ENCODE data around the gene ADAM10.

ADAM10 gene

GRCh38 chr15:58571491-58571890 is 178.0 kb downstream of the ADAM10 start:
- FAIRE-seq: no peak

GRCh38 chr15:58569455-58569854 is 180.1 kb downstream of the ADAM10 start:
- FAIRE-seq: no peak

GRCh38 chr15:58568157-58568571 is 181.3 kb downstream of the ADAM10 start:
- no peak for FAIRE-seq

DNA sequence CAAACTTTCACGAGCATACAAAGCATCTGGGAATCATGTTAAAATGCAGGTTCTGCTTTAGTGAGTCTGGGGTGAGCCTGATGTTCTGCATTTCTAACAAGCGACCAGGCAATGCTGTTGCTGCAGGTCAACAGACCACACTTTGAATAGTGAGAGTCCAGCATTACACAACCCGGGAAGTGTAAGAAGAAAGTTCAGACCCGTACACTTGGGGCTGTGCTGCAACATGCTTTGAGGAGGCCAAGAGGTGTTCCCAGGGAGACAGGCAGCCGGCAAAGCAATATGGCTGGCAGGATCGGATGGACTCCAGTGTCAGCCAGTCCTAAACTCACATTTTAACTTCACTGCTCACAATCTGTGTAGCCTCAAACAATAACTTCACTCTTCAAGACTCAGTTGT is 183.5 kb downstream of the ADAM10 start:
- FAIRE-seq: no peak

- FAIRE-seq: no peak
Measured at GRCh38 chr15:58565619-58566018, 183.9 kb downstream of the ADAM10 start.

GRCh38 chr15:58564981-58565380 is 184.5 kb downstream of the ADAM10 start:
- no peak for FAIRE-seq

- no peak for FAIRE-seq
Measured at GRCh38 chr15:58562135-58562534, 187.4 kb downstream of the ADAM10 start.

DNA sequence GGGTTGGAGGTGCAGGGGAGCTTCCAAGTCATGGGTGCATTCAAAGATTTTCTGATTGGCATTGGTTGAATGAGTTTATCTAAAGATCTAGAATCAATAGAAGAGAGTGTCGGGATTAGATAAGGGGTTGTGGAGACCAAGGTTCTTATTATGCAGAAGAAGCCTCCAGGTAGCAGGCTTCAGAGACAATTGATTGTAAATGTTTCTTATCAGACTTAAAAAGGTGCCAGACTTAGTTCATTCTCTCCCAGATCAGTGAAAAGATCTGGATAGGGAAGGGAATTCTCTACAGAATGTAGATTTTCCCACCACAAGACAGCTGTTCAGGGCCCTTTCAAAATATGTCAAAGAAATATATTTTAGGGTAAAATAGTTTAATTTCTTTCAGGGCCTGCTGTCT is 188.2 kb downstream of the ADAM10 start:
- FAIRE-seq: no peak

GRCh38 chr15:58559904-58560588 is 189.5 kb downstream of the ADAM10 start:
- FAIRE-seq: no peak

DNA sequence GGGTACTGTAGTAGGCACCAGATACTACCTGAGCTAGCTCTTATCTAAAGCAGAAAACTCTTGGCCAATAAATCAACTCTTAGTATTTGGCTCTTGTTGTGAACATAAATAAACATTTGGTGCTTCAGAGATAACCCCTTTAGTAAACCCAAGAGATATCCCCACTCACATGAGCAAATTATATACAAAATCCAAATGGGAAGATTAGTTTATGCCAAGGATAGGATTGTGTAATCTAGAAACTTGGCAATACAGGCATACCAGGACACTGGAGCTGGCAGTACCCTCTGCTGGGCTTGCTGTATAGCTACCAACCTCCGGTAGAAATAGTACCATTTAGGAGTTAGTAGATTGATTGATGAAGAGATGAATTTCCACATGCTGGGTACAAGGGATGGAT is 190.7 kb downstream of the ADAM10 start:
- no peak for FAIRE-seq

DNA sequence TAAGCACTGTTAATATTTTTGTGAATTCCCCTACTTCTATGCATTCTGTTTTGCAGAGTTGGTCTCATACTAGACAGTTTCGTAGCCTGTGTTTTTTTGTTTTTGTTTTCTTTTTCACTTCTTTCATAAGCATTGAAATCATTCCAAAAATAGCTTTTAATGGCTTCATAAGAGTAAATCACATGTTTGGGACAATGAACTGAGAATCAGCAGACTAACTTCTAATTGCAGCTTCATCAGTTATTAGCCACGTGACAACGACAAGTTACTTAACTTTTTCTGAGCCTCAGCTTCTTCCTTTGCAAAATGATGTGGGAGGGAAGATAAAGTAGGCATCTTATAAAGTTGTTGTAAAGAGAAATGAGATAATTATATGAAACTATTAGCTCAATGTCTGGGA is 193.0 kb downstream of the ADAM10 start:
- no peak for FAIRE-seq

DNA sequence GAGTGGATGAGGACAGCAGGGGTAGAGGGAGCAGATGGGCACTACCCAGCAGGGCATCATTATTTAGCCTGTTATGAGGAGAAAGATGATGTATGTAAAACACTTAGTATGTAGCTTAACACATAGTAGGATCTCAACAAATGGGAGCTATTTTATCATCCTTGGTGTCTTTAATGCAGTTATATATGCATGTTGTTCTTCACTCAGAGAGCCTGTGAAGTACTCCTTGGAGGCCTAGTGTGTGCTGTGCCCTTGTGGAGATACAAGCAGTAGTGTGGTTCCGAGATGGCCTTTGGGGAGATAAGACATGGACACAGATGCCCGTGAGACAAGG is 193.5 kb downstream of the ADAM10 start:
- FAIRE-seq: no peak

DNA sequence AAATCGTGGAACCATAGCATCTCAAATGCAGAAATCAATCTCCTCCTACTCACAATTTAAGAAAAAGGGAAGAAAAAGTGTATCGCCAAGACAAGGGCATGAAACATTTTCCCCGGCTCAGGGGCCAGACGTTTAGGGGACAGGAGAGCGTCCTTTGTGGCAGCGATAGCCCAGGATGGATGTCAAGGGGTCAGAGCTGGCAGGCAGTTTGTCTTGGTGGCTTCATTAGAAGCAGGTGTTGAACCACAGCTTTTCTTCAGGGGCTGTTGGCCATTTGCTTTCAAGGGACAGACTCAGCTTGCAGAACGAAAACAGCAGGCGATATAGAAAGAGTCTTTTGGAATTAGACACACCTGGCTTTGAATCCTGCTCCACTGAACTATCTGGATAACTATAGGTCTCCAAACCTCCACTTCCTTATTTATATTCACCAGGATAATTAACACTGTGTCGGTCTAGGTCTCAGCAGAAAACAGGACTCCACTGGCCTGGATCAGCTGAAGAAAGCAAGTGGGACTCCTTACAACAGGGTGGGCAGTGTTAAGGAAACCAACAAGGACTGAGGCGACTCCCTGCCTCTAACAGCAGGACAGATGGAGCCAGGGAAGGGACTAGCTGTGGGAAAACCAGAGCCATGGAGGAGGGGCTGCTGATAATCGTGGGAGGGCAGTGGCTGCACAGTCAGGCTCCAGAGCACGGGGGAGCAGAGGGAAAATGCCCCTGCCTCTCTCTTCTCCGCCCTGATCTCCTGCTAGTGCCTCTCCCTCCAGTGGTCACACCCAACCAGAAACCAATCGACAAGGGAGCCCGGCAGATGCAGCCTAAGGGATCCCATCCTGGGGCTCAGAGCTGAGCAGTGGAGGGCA is 194.1 kb downstream of the ADAM10 start:
- FAIRE-seq: no peak

DNA sequence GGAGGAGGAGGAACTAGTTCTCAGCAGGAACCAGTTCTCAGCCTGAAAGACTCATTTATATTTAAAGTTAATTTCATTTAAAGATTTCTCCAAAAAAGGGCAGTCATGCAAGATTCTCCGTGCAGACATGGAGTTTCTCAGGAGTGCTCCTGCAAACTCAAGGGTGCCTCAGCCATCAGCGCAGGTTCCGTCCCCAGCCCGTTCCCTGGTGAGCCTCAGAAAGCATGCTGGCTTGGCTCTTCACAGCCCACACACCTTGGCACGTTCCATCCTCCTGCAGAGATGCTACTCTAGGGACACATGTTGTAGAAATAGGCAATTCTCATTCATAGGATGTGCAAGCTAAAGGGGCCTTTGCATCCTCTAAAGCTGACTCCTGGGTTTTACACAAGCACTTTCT is 194.7 kb downstream of the ADAM10 start:
- no peak for FAIRE-seq

DNA sequence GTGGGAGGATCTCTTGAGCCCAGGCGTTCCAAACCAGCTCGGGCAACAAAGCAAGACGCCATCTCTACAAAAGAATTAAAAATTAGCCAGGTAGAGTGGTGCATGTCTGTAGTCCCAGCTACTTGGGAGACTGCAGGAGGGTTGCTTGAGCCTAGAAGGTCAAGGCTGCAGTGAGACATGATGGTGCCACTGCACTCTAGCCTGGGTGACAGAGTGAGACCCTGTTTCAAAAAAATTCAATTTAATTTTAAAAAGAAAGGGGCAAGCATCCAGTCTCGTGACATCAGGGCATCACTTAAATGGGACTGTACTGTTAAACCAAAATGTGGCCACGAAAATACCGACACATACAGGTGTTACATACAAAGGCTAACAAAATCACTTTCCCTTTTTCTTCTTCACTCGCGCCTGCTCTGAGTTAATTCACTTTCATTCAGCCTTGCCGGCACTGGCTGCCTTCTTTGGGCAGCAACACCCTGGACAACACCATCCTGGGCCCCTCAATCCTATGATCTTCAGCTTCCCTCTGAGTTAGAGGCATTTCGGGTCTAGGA is 196.1 kb downstream of the ADAM10 start:
- FAIRE-seq: no peak

DNA sequence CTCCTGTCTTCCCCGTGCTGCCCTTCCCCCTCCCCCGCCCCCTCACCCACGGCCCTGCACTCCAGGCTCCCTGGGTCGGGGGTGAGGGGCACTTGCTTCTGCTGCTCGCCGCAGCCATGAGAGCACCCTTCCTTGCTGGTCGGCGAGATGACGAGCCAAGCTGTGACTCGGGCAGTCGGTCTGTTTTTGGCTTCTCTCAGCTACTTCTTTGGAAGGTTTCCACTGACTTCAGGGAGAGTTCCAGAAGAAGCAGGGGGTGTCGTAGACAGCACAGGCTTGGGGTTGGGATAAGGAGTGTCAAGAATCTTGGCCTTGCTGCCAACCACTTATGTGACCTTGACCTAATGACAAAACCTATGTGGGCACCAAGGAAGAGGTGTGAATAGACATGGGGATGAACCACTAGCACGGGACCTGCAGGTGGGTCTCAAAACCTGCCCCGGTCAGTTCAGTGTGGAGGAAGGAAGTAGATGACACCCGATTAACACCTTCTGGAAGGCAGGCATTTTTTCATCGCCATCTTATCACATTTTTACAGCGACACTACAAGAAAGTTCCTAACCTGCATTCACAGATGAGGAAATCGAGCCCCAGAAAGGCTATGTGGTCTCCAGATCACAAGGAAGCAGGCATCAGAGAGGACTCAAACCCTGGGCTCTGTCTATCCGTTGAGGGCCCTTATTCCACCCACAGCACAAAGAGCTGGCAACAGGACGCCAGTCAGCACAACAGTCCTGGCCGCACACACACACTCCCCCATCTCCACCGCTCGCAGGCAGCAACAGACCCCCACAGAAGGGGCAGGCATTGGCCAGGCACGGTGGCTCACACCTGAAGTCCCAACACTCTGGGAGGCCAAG is 196.8 kb downstream of the ADAM10 start:
- FAIRE-seq: no peak

DNA sequence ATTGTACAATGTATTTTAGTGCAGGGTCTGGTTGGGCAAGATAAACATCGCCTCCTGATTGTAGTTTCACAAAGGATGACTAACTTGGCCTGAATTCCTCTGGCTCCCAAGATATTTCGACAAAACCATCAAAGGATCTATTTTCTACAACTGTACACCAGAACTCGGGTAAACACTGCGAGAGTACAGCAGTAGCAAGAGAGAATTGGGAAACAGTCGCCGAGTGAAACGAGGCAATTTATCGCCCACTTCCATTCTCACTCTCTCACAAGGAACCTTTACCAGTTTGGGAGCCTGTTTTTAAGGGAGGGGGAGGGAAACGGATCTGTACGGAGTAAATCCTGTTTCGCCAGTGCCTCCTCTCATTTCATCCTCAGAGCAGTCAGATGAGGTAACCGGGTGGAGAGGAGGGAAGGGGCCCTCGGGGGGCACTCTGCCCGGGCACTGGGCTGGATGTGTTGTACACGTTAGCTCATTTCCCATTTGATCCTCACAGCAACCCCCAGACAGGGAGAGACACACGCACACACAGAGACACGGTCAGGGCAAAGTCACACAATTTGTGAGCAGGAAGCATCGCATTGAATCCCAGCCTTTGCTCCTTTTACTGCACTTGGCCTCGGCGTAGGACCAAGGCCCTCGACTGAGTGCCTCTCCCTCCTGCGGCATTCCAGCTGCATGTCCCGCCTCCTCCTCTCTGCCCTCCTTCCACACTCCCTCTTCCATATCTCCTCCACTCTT is 197.6 kb downstream of the ADAM10 start:
- no peak for FAIRE-seq

DNA sequence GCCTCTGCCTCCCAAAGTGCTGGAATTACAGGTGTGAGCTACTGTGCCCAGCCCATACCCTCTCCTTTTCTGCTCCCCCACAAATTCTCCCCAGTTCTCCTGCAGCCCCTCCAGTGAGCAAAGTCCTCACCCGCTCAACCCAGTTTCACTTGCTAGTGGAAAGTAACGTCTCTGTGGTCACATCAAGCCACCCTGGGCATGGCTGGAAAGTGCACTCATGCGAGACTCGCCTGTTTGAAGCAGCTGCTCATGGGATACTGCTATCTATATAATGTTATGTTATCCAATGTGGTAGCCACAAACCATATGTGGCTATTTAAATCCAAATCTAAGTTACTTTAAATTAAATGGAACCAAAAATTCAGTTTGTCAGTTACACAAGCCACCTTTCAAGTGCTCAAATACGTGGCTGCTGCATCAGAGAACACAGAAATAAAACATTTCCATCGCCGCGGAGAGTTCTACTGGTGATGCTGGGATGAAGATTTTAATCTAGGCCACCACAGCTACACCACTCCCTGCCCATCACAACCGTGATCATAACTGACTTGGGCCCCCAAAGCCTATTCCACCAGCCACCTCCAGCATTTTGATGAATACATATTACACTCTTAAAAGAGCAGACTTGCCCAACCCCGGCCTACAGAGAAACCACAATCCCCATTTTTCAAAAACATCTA is 198.3 kb downstream of the ADAM10 start:
- no peak for FAIRE-seq

DNA sequence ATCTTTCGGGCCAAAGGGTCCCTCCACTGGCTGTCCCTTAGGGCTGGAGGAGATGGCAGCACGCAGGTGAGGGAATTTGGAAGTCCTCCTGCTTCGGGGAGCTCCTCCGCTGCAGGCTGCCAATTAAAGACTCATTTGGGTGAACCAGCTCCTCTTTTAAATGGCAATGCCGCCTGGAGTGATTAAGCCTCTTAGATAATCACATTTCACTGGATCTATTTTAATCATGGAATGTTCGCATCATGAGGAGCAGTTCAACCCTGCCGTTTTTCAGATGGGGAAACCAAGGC is 199.8 kb downstream of the ADAM10 start:
- no peak for FAIRE-seq

DNA sequence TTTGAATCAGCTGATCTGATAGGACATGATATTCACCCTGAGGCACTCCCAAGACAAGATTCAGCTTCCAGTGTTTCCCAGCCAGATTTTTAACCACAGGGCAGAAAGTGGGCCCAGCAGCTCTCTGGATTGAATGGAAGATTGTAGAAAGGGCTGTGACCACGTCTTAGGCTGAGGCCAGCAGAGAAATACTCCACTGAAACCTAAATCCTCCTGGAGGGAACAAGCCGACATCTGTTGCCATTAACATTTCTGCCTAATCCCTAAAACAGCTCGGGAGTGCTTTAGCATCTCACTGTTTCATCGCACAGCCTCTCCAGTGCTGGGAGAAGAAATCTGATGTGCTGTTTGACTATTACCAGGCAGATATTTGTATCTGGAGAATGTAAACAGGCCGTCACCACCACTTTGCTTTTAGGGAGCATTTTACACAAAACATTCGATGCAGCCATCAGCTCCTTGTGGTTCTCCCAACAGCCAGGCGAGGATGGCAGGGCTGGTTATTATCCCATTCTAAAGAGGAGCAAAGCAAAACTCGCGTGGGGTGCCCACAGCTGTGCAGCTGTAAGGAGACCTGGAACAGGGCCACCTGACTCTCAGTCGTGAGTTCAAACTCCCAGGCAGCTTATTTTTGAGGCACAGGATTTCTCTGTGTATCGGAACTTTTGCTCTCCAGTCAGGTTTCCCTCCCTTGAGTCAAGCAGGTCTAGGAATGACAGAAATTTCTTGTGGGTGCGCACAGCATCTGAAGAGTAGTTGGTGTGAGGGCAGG is 200.3 kb downstream of the ADAM10 start:
- FAIRE-seq: no peak

GRCh38 chr15:58548308-58549012 is 201.0 kb downstream of the ADAM10 start:
- FAIRE-seq: no peak
